Putamen (tissue), 1 donor: ENCODE data around the gene ENTPD6.
A peak's percentile ranks its signal among the peaks of the same experiment; 100 is the strongest.
"Not testable (repeated sequence)": the region's sequence is repeated elsewhere in the genome, so short reads cannot be mapped to it uniquely, and the experiment has no call there.

Experiments used
- DNase-seq: peaks from one replicate; pipeline ENCODE4 v3.0.0-alpha.2; 2016; ENCODE audit warnings: low spot score

ENTPD6 gene

DNA sequence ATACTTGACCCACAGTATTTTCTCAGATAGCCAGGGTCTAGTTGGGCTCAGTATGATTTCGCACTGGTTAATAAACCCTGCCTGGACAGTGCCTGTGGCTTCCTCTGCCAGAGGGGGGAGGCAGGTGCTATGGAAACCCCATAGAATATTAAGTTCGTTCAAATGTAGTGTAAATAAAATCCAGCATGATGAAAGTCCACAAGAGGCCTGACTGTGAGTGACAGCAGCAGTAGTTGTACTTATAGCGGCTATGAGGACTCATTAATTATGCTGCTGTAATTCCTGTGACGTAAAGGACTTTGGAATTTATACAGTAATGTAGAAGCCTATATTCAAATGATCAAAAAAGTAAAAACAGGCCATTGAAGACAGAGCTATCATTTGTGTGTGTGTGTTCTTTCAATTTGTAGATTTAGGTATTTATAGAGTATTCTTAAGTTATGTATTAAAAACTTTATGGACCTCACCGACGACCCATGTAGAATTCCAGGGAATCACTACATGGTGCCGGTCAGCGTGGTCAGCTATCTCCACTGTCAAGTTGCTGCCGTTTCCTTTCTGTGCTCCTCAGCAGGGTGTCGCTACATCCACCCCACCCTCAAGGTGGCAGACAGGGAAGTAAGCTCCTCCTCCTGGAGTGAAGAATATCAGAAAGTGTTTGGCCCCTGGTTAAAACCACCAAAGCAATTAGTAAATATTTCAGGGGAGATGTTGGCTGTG, 62.4 kb downstream of the ENTPD6 start:
- DNase-seq, result no peak

DNA sequence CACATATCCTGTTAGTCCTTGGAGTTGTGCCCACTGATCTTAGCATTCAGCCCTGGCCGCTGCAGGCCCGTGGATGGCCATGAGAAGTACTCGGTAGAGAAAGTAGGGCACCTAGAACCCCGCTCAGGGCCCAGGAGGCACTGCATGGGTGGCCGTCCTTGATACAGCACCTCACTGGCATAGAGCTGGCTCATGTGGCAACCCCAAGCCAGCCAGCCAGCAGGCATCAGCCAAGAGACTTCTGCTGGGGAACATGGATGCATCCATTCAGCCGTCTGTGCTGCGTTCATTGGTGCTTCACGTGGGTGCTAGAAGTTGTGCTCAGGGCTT, 62.9 kb downstream of the ENTPD6 start:
- no peak for DNase-seq

DNA sequence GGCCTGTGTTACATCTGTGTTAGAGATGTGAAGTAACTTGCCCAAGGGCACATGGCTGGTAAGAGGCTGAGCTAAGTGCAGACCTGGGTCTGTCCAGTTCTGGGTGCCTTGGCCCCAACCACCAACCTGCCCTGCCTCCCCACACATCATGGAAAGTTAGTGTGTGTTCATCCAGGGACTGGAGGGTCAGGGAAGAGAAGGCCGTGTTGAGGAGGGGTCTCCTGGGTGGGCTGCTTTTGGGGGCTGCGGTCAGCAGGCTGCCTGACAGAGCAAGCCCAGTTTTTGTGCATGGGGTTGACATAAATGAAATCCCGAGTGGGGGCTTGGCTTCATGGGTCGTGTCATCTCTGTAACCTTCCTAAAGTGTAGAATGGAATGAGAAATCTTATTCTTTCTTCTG, 63.3 kb downstream of the ENTPD6 start:
- DNase-seq, result no peak

- DNase-seq, result no peak
These were observed 63.8 kb downstream of the ENTPD6 start for GRCh38 chr20:25259358-25259757.

GRCh38 chr20:25259788-25260254, 64.3 kb downstream of the ENTPD6 start:
- DNase-seq, result no peak

- DNase-seq, result not testable (repeated sequence)
These were observed 65.4 kb downstream of the ENTPD6 start for GRCh38 chr20:25260770-25261437.

DNA sequence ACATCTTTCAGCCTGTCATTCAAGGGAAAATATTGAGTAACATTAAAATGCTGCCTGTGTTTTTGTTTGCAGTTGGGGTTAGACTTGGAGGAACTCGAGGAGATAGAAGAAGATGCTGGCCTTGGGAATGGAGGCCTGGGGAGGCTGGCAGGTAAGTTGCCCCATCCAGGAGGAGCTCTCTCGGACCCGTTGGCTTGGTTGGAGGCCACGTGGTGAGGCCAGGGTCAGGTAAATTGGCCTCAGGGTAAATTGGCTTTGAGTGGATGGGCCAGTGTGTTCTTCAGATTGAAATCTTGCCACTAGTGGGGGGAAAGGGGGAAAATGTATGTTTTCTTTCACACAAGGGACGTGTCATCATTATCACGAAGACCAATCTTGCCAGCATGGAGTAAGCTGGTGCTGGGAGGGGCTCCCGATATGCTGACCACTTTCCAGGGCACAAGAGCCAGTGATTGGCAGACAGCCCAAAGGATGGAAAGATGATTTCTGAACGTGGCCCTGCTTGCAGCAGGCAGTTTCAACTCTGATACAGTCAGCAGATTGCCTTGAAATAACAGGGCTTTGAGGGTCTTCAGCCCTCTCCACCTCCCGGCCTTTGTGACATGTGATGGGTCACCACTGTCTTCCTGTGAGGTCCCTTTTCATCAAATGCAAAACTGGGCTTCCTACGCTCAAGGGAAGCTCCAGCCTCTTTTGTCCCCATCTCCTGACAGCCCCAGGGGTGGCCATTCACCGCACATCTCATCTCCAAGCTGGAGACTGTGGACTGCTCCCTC, 73.7 kb downstream of the ENTPD6 start:
- no peak for DNase-seq

DNA sequence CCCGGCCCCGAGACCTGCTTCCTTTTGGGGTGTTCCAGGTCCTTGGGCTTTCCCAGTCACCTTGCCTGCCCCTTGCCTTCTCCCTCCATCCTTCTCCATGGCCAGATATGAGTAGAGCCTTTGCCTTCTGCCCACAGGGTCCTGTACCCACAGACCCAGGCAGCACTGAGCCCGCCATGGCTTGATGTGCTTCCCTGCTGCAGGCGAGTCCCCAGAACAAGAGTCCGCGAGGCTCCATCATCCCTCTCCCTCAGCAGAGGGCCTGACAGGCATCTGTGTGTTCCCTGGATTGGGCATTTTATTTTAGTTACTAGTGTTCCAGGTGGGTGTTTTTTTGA, 74.3 kb downstream of the ENTPD6 start:
- DNase-seq, result no peak

DNA sequence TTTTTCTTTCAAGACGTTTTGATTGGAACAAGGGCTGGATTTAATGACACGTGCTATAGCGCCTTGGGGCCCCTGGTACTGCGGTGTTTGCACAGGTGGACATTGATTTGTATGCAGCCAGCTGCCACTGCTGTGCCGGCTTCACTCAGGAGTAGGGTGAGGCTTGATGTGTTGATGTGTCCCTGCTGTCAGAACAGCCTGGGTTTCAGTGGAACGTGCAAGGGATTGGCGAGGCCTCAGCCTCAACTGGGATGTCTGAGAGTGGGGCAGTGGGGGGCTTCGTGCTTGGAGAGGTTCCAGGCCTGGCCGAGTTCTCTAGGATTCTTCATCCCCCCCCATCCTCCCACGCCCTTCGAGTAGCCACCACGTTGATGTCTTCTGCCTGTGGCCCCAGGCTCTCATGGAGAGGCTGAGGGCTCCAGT, 75.3 kb downstream of the ENTPD6 start:
- DNase-seq, result no peak

DNA sequence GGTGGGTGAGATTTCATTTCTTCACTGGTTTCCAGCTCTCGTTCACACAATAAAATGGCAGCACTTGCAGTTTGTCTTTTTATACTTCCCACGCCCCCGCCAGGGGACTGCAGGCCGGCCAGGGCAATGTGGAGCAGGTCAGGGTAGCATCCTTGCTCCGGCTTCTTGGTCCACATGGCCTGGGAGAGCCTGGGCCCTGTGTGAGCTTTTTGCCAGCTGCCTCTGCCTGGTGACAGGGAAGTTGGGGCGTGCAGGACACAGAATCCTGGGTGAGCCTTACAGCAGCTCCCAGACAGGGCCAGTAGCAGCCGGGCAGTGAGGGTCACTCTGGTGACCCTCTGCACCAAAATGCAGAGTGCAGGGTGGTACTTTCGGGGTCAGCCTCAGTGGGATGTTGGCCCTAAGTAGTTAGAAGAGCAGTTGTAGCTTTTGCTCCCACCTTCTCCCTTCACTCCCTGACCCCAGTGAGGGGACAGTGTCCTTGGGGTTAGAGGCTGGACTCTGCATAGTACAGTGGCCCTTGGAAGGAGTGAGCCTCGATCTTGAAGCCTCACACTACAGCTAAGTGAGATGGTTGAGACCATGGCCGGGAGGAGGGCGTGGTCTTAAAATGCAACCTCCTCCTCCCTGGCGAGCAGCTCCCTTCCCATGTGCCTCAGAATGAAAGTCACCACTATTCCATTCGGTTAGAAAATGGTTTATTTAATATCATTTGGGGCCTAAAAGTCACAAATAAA, 76.1 kb downstream of the ENTPD6 start:
- no peak for DNase-seq

DNA sequence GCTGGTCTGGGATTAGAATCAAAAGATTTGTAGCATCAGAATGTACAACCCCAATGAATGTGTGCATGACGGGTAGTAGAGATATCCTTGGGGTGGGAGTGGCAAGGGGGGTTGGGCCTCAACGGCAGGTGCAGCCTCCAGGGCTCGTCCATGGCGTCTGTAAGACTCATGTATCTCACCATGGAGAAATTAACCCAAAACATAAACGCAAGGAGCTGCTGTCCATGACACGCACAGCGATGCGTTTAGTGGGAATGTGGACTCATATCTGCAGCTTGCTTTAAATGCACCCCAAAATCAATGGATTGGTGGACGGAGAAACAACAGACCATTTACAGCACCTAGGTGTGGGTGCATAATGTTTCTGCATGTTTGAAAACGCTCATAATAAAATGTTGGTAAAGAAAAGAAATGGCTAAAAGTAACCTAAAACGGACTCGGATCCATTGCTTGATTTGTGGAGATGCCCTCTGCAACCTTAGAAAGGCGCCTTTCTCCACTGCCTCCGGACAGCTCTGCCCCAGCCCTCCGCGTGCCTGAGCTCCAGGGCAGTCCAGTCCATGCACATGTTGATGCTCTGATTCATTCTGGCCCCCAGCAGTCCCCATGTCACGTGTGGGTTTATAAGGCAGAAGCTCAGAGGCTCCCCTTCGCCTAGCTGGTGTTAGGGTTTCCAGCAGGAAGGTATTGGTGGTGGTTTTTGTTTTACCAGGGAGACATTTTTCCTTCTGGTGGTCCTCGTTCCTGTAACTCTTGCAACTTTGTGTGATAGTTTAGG, 76.9 kb downstream of the ENTPD6 start:
- DNase-seq, result no peak

GRCh38 chr20:25273046-25273445, 77.5 kb downstream of the ENTPD6 start:
- DNase-seq, result peak; percentile 52

GRCh38 chr20:25273541-25274358, 78.2 kb downstream of the ENTPD6 start:
- DNase-seq, result no peak

- DNase-seq, result no peak
These were observed 79.0 kb downstream of the ENTPD6 start for GRCh38 chr20:25274481-25274880.

DNA sequence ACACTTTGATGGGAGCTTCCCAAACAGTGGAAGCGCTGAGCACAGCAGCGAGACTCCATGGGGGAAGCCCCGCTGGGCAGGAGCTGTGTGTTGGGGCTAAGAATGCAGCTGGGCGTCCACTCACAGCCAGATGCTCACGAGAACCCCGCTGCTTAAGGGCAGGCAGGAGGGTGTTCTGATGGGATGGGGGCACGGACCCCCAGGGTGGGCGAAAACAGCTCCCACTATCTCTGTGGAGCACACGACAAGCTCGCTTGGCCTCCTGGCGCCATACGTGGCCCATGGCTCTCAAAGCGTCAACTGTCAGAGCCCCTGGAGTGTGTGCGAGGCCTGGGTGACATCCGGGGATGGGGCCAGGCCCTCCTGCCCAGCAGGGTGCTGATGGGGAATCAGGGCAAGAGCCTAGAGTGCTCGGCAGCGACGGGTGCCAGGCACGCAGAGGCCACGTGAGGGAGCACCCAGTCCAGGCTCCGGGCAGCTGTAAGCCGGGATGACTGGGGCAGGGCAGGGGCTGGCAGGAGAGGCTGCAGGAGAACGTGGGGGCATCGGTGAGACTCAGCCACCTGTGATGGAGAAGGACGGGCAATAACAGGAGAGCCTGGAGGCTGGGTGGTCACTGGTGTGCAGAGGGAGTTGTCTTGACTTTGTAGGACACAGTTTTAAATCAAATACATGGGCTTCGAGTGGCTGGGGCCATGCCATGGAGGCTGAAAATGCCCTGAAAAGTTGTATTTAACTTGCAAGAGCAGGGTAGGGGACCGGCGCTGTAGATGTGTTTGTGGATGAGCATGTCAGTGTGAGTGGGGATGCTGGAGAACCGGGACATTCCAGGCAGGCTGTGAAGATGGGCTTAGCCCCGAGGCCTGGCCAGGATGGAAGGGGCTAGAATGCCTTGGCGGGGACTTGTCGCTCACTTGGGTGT, 79.6 kb downstream of the ENTPD6 start:
- no peak for DNase-seq

DNA sequence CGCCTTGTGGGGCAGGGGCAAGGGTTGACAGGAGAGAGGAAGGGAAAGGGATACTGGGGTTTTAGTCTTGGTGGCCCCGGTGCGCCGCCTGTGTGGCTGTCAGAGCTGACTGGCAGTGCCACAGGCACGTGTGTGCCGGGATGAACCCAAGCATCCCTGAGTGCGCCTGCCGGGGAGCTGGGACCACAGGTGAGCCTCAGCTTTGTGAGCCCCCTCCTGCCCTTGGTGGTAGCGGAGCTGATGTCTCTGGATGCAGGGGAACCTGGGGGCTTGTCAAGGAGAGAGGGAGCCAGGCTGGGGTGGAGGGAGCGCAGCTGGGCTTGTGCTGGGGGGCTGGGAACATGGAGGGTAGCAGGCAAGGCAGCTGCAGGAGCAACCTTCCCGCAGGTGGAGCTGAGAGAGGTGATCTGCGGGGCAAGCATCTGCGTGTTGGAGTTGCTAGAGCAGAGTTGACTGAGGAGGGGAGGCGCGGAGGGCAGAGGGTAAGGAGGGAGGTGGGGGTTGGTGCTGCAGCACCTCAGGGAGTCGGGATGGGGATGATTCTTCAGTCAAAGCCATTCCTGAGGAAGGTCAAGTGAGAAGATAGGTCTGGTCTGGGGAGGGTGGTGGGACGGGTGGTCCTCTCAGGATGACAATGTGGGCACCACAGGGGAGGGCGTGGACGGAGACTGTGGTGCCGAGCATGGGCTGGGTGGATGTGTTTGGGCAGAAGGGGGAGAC, 80.5 kb downstream of the ENTPD6 start:
- no peak for DNase-seq
